GM18499 (cell line): ENCODE measurements around the gene KLF3.

ENCODE experiments used
- ATAC-seq: cut with Tn5 transposase; IDR thresholded peaks from one replicate; pipeline ENCODE4 v1.9.1; 2021; ENCODE audit warnings: moderate number of reproducible peaks; ENCODE audit not compliant: insufficient read depth, unreplicated experiment

Gene KLF3

GRCh38 chr4:38734446-38734845 lies 70.4 kb downstream of the KLF3 start:
- ATAC-seq, result no peak

GRCh38 chr4:38734911-38735310 lies 70.9 kb downstream of the KLF3 start:
- ATAC-seq, result no peak

- no peak for ATAC-seq
These were observed 71.9 kb downstream of the KLF3 start for GRCh38 chr4:38735870-38736269.

- ATAC-seq, result no peak
These were observed 75.2 kb downstream of the KLF3 start for GRCh38 chr4:38738940-38739803.

- ATAC-seq, result no peak
These were observed 76.3 kb downstream of the KLF3 start for GRCh38 chr4:38740303-38740702.

- ATAC-seq, result no peak
These were observed 79.9 kb downstream of the KLF3 start for GRCh38 chr4:38743866-38744265.

GRCh38 chr4:38745881-38746280 lies 81.9 kb downstream of the KLF3 start:
- ATAC-seq, result no peak

GRCh38 chr4:38747629-38748028 lies 83.6 kb downstream of the KLF3 start:
- no peak for ATAC-seq

- no peak for ATAC-seq
These were observed 85.3 kb downstream of the KLF3 start for GRCh38 chr4:38749336-38749735.
